H1 (cell line): Measurements from ENCODE around the gene SH3BP2. TPM values are rescaled to one million over a fixed set of nuclear protein-coding genes. Genes with fewer than 3 reads are reported as not detected.

Experiments
- CTCF ChIA-PET: fragments of 300-600 bp; sonication (Branson Sonifier 250); formaldehyde crosslinking; loops from one replicate; lab custom pipeline; 2021; ENCODE audit not compliant: partially characterized antibody; lab: Charles Lee
- POLR2A ChIA-PET: fragments of 300-600 bp; sonication (Branson Sonifier 250); formaldehyde crosslinking; loops from one replicate; lab custom pipeline; 2021; ENCODE audit warnings: inconsistent platforms; ENCODE audit not compliant: partially characterized antibody; lab: Charles Lee
- DNase-seq, 2 experiments: peaks; one replicate each; pipeline versions ENCODE4 v3.0.0 to v3.0.0-alpha.2; 2010 to 2022; ENCODE audit warnings: low spot score in 2 of 2, low read depth in 1 of 2, mixed read lengths in 1 of 2
- FAIRE-seq: peaks from 2 replicates; lab custom pipeline; 2011; peaks lifted over from hg19 to GRCh38; lab: Jason Lieb, UNC
- H2AFZ ChIP-seq: 2 replicates; pipeline ENCODE4 v1.8.1; 2012; ENCODE audit warnings: low read length, inconsistent platforms
- H2AK5ac ChIP-seq: 2 replicates; pipeline ENCODE4 v1.6.1; 2013; ENCODE audit warnings: low read depth, low read length
- H2BK120ac ChIP-seq: replicated peaks from 2 replicates; pipeline ENCODE3; 2013; ENCODE audit warnings: low read depth, low read length, inconsistent platforms
- H2BK12ac ChIP-seq: 2 replicates; pipeline ENCODE4 v1.6.1; 2013; ENCODE audit warnings: low read depth, low read length
- H2BK15ac ChIP-seq: 2 replicates; pipeline ENCODE4 v1.6.1; 2013; ENCODE audit warnings: low read length
- H2BK20ac ChIP-seq: 2 replicates; pipeline ENCODE4 v1.6.1; 2013; ENCODE audit warnings: low read length
- H2BK5ac ChIP-seq: 2 replicates; pipeline ENCODE4 v1.6.1; 2013; ENCODE audit warnings: low read depth, low read length
- H3K14ac ChIP-seq: 2 replicates; pipeline ENCODE4 v1.6.1; 2013; ENCODE audit warnings: inconsistent platforms; ENCODE audit not compliant: insufficient read length
- H3K18ac ChIP-seq: 2 replicates; pipeline ENCODE4 v1.6.1; 2013; ENCODE audit warnings: low read length; ENCODE audit errors: extremely low read depth
- H3K23ac ChIP-seq: 2 replicates; pipeline ENCODE4 v1.6.1; 2013; ENCODE audit warnings: inconsistent platforms; ENCODE audit not compliant: insufficient read length
- H3K23me2 ChIP-seq: 2 replicates; pipeline ENCODE4 v1.6.1; 2013; ENCODE audit warnings: low read depth, low read length
- H3K27ac ChIP-seq: 2 replicates; pipeline ENCODE4 v1.6.1; 2011; ENCODE audit warnings: low read depth, low read length, inconsistent platforms
- H3K27me3 ChIP-seq, 4 experiments: replicated peaks in 1 of 4; 1 replicate in 1 of 4; 2 replicates in 3 of 4; pipeline versions ENCODE4 v1.6.1 to v1.8.1; 2011 to 2013; ENCODE audit warnings: low read length in 3 of 4, mild to moderate bottlenecking in 3 of 4, inconsistent platforms in 2 of 4, mixed read lengths in 2 of 4, moderate library complexity in 1 of 4; ENCODE audit not compliant: control insufficient read depth in 3 of 4, insufficient read depth in 3 of 4; ENCODE audit errors: extremely low read depth in 1 of 4
- H3K36me3 ChIP-seq, 4 experiments: 2 replicates each; pipeline versions ENCODE4 v1.6.1 to v1.8.1; 2011 to 2013; ENCODE audit warnings: mild to moderate bottlenecking in 4 of 4, low read length in 3 of 4, moderate library complexity in 2 of 4, control low read depth in 1 of 4, inconsistent platforms in 1 of 4; ENCODE audit not compliant: insufficient read depth in 4 of 4, control insufficient read depth in 2 of 4
- H3K4ac ChIP-seq: replicated peaks from 2 replicates; pipeline ENCODE3; 2013; ENCODE audit warnings: low read length, low read depth, mixed read lengths, inconsistent platforms; ENCODE audit not compliant: insufficient read length
- H3K4me1 ChIP-seq, 4 experiments: replicated peaks in 1 of 4; 1 replicate in 1 of 4; 2 replicates in 3 of 4; pipeline versions ENCODE4 v1.6.1 to v1.8.1; 2011 to 2013; ENCODE audit warnings: low read length in 3 of 4, inconsistent platforms in 2 of 4, mixed read lengths in 1 of 4; ENCODE audit not compliant: insufficient read depth in 4 of 4, control insufficient read depth in 3 of 4
- H3K4me2 ChIP-seq, 2 experiments: 2 replicates each; pipeline versions ENCODE4 v1.6.1 to v1.8.1; 2011 to 2013; ENCODE audit warnings: low read depth in 2 of 2, low read length in 2 of 2, control low read depth in 1 of 2, inconsistent platforms in 1 of 2, mild to moderate bottlenecking in 1 of 2; ENCODE audit not compliant: insufficient read depth in 1 of 2
- H3K4me3 ChIP-seq, 4 experiments: fragments of 200-600, 300-600 bp in 1 of 4; sonication (generic), shearing (Covaris generic), sonication (Bioruptor Twin) in 1 of 4; 2 replicates each; pipeline versions ENCODE4 v1.5.1 to v1.8.1; 2011 to 2016; ENCODE audit warnings: low read length in 4 of 4, low read depth in 3 of 4, control low read depth in 2 of 4, inconsistent platforms in 2 of 4, mild to moderate bottlenecking in 2 of 4, mixed read lengths in 1 of 4, moderate library complexity in 1 of 4; ENCODE audit not compliant: insufficient read depth in 2 of 4; ENCODE audit errors: extremely low read depth in 1 of 4
- H3K56ac ChIP-seq: replicated peaks from 2 replicates; pipeline ENCODE3; 2013; ENCODE audit warnings: low read depth, mild to moderate bottlenecking, mixed read lengths, low read length, inconsistent platforms; ENCODE audit not compliant: insufficient read length
- H3K79me1 ChIP-seq: 2 replicates; pipeline ENCODE4 v1.6.1; 2013; ENCODE audit warnings: low read depth, low read length, control low read depth
- H3K79me2 ChIP-seq, 2 experiments: 2 replicates each; pipeline versions ENCODE4 v1.6.1 to v1.8.1; 2012 to 2013; ENCODE audit warnings: low read length in 2 of 2, mild to moderate bottlenecking in 2 of 2, inconsistent platforms in 1 of 2; ENCODE audit not compliant: insufficient read depth in 2 of 2, control insufficient read depth in 1 of 2
- H3K9ac ChIP-seq, 4 experiments: replicated peaks in 1 of 4; 1 replicate in 1 of 4; 2 replicates in 3 of 4; pipeline versions ENCODE4 v1.6.1 to v1.8.1; 2011 to 2013; ENCODE audit warnings: low read depth in 3 of 4, low read length in 3 of 4, control low read depth in 2 of 4, mild to moderate bottlenecking in 2 of 4, moderate library complexity in 2 of 4, inconsistent platforms in 1 of 4; ENCODE audit errors: extremely low read depth in 1 of 4
- H3K9me3 ChIP-seq, 2 experiments: 2 replicates each; pipeline versions ENCODE4 v1.6.1 to v1.8.1; 2012 to 2013; ENCODE audit warnings: mild to moderate bottlenecking in 2 of 2, moderate library complexity in 2 of 2, control low read depth in 1 of 2, inconsistent platforms in 1 of 2, low read depth in 1 of 2, low read length in 1 of 2, mixed read lengths in 1 of 2; ENCODE audit not compliant: insufficient read depth in 2 of 2
- H4K20me1 ChIP-seq, 2 experiments: replicated peaks in 1 of 2; 2 replicates each; pipeline versions ENCODE3 to v1.8.1; 2011 to 2013; ENCODE audit warnings: inconsistent platforms in 2 of 2, low read length in 2 of 2, mild to moderate bottlenecking in 1 of 2; ENCODE audit not compliant: insufficient read depth in 2 of 2, control insufficient read depth in 1 of 2
- H4K5ac ChIP-seq: 2 replicates; pipeline ENCODE4 v1.6.1; 2013; ENCODE audit warnings: low read length, low read depth, mixed read lengths, inconsistent platforms; ENCODE audit not compliant: insufficient read length
- H4K8ac ChIP-seq: 2 replicates; pipeline ENCODE4 v1.8.0; 2013; ENCODE audit warnings: mild to moderate bottlenecking, moderate library complexity, low read length, inconsistent platforms; ENCODE audit not compliant: insufficient read depth; ENCODE audit errors: extremely low read depth
- H4K91ac ChIP-seq: replicated peaks from 2 replicates; pipeline ENCODE3; 2013; ENCODE audit warnings: low read length, mixed read lengths, inconsistent platforms; ENCODE audit not compliant: insufficient read length
- HDAC2 ChIP-seq, 2 experiments: fragments of 300-600 bp in 1 of 2; sonication (generic) in 1 of 2; IDR thresholded peaks; 2 replicates each; pipeline ENCODE4 v1.6.1; 2011 to 2012; ENCODE audit warnings: low read depth in 2 of 2, low read length in 2 of 2, mild to moderate bottlenecking in 2 of 2, moderate library complexity in 2 of 2, borderline replicate concordance in 1 of 2, inconsistent platforms in 1 of 2
- HDAC6 ChIP-seq: IDR thresholded peaks from one replicate; pipeline ENCODE4 v1.7.1; 2012; ENCODE audit warnings: low read depth, mild to moderate bottlenecking, inconsistent platforms, low read length, moderate library complexity
- SP4 ChIP-seq: IDR thresholded peaks from 2 replicates; pipeline ENCODE4 v1.6.1; 2012; ENCODE audit warnings: low read length, inconsistent platforms
- YY1 ChIP-seq: IDR thresholded peaks from 2 replicates; pipeline ENCODE4 v1.6.1; 2011; ENCODE audit warnings: low read depth, mild to moderate bottlenecking, low read length
- WGBS, 2 experiments: shearing (Covaris generic) in 1 of 2; methylation state at CpG; one replicate each; pipeline versions ENCODE4 v1.1.6 to v1.1.7; 2013 to 2015; ENCODE audit warnings: low lambda C conversion rate in 2 of 2, mixed read lengths in 2 of 2, inconsistent platforms in 1 of 2, low coverage in 1 of 2, missing lambda C conversion rate in 1 of 2; ENCODE audit not compliant: insufficient replicate concordance in 2 of 2, insufficient coverage in 1 of 2, insufficient read length in 1 of 2; ENCODE audit errors: extremely low coverage in 1 of 2, missing lambda C conversion rate in 1 of 2; 5-methylcytosine and 5-hydroxymethylcytosine counted together
- polyA plus RNA-seq, 7 experiments: library from polyadenylated mRNA; depleted of rRNA in 3 of 7; stranded (reverse) in 5 of 7; unstranded in 2 of 7; fragments of >200 nt in 5 of 7; fragments of 200-250 nt in 2 of 7; gene quantifications; 1 replicate in 5 of 7; 2 replicates in 1 of 7; 4 replicates in 1 of 7; pipeline versions ENCODE4 v1.2.1 to v1.2.3, GENCODE V29; 2011 to 2013; ENCODE audit warnings: missing spikeins in 2 of 7, mixed read lengths in 2 of 7
- total RNA-seq: library from RNA; stranded (reverse); fragmentation: NEBNext Ultra II Directional; extraction: Animal tissue kit (Norgen Biotek cat#: 25700); gene quantifications from 2 replicates; pipeline ENCODE4 v1.2.1, GENCODE V29; 2021

SH3BP2 gene
- total and polyA plus RNA-seq, 2 of the 8 experiments (the other 6 are each of a cell fraction or from before 2014, with no cell fraction given) = 27.4 to 31.4 TPM

- H3K27me3 ChIP-seq = 0 out of 7 replicates have a peak, but pooled peaks cover 0 to 2% (median under 1%) of the 10 kb centered on the region in 4 experiments
- H2BK120ac ChIP-seq = no peak overlapping the region
- no peak overlapping the region for H3K9ac ChIP-seq
- no peak overlapping the region for H2BK12ac ChIP-seq
- no peak overlapping the region for H3K56ac ChIP-seq
- POLR2A ChIA-PET = interaction anchor here (1.0 to 6.7 kb wide), 5 partner anchors 11 to 169 kb away, joined by 3 to 29 read pairs (median 7); no protein-coding TSS in a partner anchor
- 94% methylated on average over 5 of the region's 5 CpGs; no CpG with 5 or more reads in 1 of the 2 experiments for WGBS, 2 experiments
- H2BK5ac ChIP-seq = no peak overlapping the region
- no peak overlapping the region for H4K8ac ChIP-seq
- DNase-seq (no peak), FAIRE-seq (no peak)
- H2BK20ac ChIP-seq = no peak overlapping the region
- H3K4me3 ChIP-seq = no peak overlapping the region
- no peak overlapping the region for H2AK5ac ChIP-seq
- no peaks in the 10 kb centered on the region for H3K79me2 ChIP-seq
- H3K14ac ChIP-seq = no peak overlapping the region
- H3K23ac ChIP-seq = no peak overlapping the region
- no peak overlapping the region for H2BK15ac ChIP-seq
- H4K20me1 ChIP-seq = no peaks in the 10 kb centered on the region
- no peaks in the 10 kb centered on the region for H3K9me3 ChIP-seq
- peaks cover 0 to 7% (median 6%) of the 10 kb centered on the region in 4 experiments; a peak in 6 of 7 replicates for H3K4me1 ChIP-seq
- CTCF ChIA-PET = interaction anchor here (0.6 to 2.5 kb wide), 5 partner anchors 15 to 462 kb away, joined by 3 to 6 read pairs (median 4); no protein-coding TSS in a partner anchor
- H3K36me3 ChIP-seq = no peaks in the 10 kb centered on the region
- H4K91ac ChIP-seq = no peak overlapping the region
- no peak overlapping the region for H3K4me2 ChIP-seq
- TF ChIP-seq SP4 (no peak), HDAC2 (IDR thresholded peaks at IDR 0.05; ENCODE audit: borderline replicate concordance in 1 of 2, low read depth in 2 of 2, low read length in 2 of 2) (no peak), HDAC6 (no peak), YY1 (no peak)
- no peaks in the 10 kb centered on the region; the same call in 1 of the 2 replicates for H3K23me2 ChIP-seq
- H3K18ac ChIP-seq = no peak overlapping the region
- H3K4ac ChIP-seq = no peak overlapping the region
- no peak overlapping the region for H4K5ac ChIP-seq
- H2AFZ ChIP-seq = no peak overlapping the region
- H3K79me1 ChIP-seq = no peaks in the 10 kb centered on the region
- no peak overlapping the region for H3K27ac ChIP-seq
Observed at GRCh38 chr4:2767046-2767704, 25.7 kb upstream of the SH3BP2 start.
